ENCODE results near the gene AMN1. TPM values are rescaled to one million over a fixed set of nuclear protein-coding genes. Genes with fewer than 3 reads are reported as not detected.

AMN1 gene
- total RNA-seq, 2 experiments from 2014 or later = 12.6 to 20.1 TPM

- ChIA-PET CTCF (ENCODE audit: unreplicated experiment) (interaction anchor here (1.3 kb wide), 1 partner anchor 46 kb away, joined by 4 read pairs; no protein-coding TSS in a partner anchor), POLR2A (interaction anchor here (0.6 to 4.0 kb wide), 21 partner anchors 10 to 546 kb away, joined by 3 to 59 read pairs (median 4); partner anchors contain the start of gene AMN1)
- Histone ChIP-seq H3K9me2 (ENCODE audit: insufficient read depth, low read length) (no peaks in the 10 kb centered on the region), H3K27ac (ENCODE audit: low read depth, low read length, poor library complexity, severe bottlenecking) (peak overlapping the region; percentile 80), H3K4me3 (ENCODE audit: low read depth, low read length, poor library complexity, severe bottlenecking) (peak overlapping the region; percentile 50), H2AFZ (ENCODE audit: low read length) (peak overlapping the region; percentile 99), H3K4me1 (ENCODE audit: insufficient read depth, low read length, poor library complexity, severe bottlenecking) (peaks cover 20% of the 10 kb centered on the region), H3K79me2 (ENCODE audit: insufficient read depth, low read depth, low read length) (no peaks in the 10 kb centered on the region; the same call in 1 of the 2 replicates), H3K4me2 (ENCODE audit: low read length) (peak overlapping the region; percentile 51), H4K20me1 (ENCODE audit: insufficient read depth, low read length) (no peaks in the 10 kb centered on the region), H3K36me3 (ENCODE audit: insufficient read depth, low read length) (peaks cover 43% of the 10 kb centered on the region), H3K9me3 (ENCODE audit: low read length) (peaks cover 20% of the 10 kb centered on the region)
- intact Hi-C loops (cut with micrococcal nuclease; ENCODE audit: unreplicated experiment) = no loop called here
- DNase-seq (ENCODE audit: low spot score) = peak; percentile 88
- TF ChIP-seq, protein P1, sequence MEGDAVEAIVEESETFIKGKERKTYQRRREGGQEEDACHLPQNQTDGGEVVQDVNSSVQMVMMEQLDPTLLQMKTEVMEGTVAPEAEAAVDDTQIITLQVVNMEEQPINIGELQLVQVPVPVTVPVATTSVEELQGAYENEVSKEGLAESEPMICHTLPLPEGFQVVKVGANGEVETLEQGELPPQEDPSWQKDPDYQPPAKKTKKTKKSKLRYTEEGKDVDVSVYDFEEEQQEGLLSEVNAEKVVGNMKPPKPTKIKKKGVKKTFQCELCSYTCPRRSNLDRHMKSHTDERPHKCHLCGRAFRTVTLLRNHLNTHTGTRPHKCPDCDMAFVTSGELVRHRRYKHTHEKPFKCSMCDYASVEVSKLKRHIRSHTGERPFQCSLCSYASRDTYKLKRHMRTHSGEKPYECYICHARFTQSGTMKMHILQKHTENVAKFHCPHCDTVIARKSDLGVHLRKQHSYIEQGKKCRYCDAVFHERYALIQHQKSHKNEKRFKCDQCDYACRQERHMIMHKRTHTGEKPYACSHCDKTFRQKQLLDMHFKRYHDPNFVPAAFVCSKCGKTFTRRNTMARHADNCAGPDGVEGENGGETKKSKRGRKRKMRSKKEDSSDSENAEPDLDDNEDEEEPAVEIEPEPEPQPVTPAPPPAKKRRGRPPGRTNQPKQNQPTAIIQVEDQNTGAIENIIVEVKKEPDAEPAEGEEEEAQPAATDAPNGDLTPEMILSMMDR (conservative IDR thresholded peaks at IDR 0.05; ENCODE audit: low read length) = no peak
- no TSS peak for BruUV-seq (replicated peaks)
Observed at GRCh38 chr12:31715283-31715825, 13.5 kb downstream of the AMN1 start.

GRCh38 chr12:31714406-31715271 lies 14.2 kb downstream of the AMN1 start:
- ChIA-PET CTCF (ENCODE audit: unreplicated experiment) (interaction anchor here (1.3 kb wide), 1 partner anchor 47 kb away, joined by 4 read pairs; no protein-coding TSS in a partner anchor), POLR2A (interaction anchor here (0.6 to 4.0 kb wide), 21 partner anchors 9 to 237 kb away, joined by 3 to 59 read pairs (median 4); partner anchors contain the start of gene AMN1)
- Histone ChIP-seq H3K36me3 (ENCODE audit: insufficient read depth, low read length) (peaks cover 36% of the 10 kb centered on the region), H3K4me1 (ENCODE audit: insufficient read depth, low read length, poor library complexity, severe bottlenecking) (peaks cover 20% of the 10 kb centered on the region), H3K9me3 (ENCODE audit: low read length) (peaks cover 20% of the 10 kb centered on the region), H3K4me3 (ENCODE audit: low read depth, low read length, poor library complexity, severe bottlenecking) (peak overlapping the region; percentile 50), H2AFZ (ENCODE audit: low read length) (peak overlapping the region; percentile 99), H3K79me2 (ENCODE audit: insufficient read depth, low read depth, low read length) (no peaks in the 10 kb centered on the region), H4K20me1 (ENCODE audit: insufficient read depth, low read length) (no peaks in the 10 kb centered on the region), H3K4me2 (ENCODE audit: low read length) (peak overlapping the region; percentile 51), H3K9me2 (ENCODE audit: insufficient read depth, low read length) (no peaks in the 10 kb centered on the region), H3K27ac (ENCODE audit: low read depth, low read length, poor library complexity, severe bottlenecking) (peak overlapping the region; percentile 80)
- intact Hi-C loops (cut with micrococcal nuclease; ENCODE audit: unreplicated experiment) = no loop called here
- TSS peak; percentile 53 for BruUV-seq (replicated peaks)
- DNase-seq (ENCODE audit: low spot score) = no peak
- TF ChIP-seq, protein P1 (conservative IDR thresholded peaks at IDR 0.05; ENCODE audit: low read length) = no peak
- TF ChIP-seq EZH2phosphoT487 (IDR thresholded peaks at IDR 0.05; ENCODE audit: borderline replicate concordance, low read depth, low read length) = no peak
